Mammary epithelial cell (primary cell): ENCODE results near the gene DRC1.

Source experiments
- CTCF ChIP-seq, 2 donors: IDR thresholded peaks in 1 of 2; conservative IDR thresholded peaks in 1 of 2; 2 replicates each; pipeline ENCODE4 v1.5.1; 2011 to 2012; ENCODE audit warnings: inconsistent platforms in 2 of 2, low read length in 2 of 2, mild to moderate bottlenecking in 2 of 2, control low read depth in 1 of 2, low read depth in 1 of 2; ENCODE audit not compliant: insufficient read depth in 1 of 2; ENCODE audit errors: extremely low read depth in 1 of 2
- EZH2 ChIP-seq: IDR thresholded peaks from 2 replicates; pipeline ENCODE4 v1.6.1; 2012; ENCODE audit warnings: low read length, inconsistent platforms, borderline replicate concordance

- TF ChIP-seq CTCF (conservative IDR thresholded peaks at IDR 0.05 in 1 of 2, IDR thresholded peaks at IDR 0.05 in 1 of 2; ENCODE audit: extremely low read depth in 1 of 2, insufficient read depth in 1 of 2, low read depth in 1 of 2, low read length in 2 of 2), result no peak
- no peak for TF ChIP-seq EZH2
Observed at GRCh38 chr2:26493566-26493965, 91.8 kb downstream of the DRC1 start.
